ENCODE data around the gene NCAPG. TPM values are rescaled to one million over a fixed set of nuclear protein-coding genes. Genes with fewer than 3 reads are reported as not detected.

NCAPG gene
- 100 to 1,000 TPM in 1 of 2 experiments, 10 to 100 TPM in 1; 93.8 to 102 TPM for total RNA-seq

- Mint-ChIP-seq H3K9me3 (no peaks in the 10 kb centered on the region), H3K27ac (peak within 1 kb of the TSS; percentile 98), H3K4me3 (peak within 1 kb of the TSS; percentile 92), H3K4me1 (peaks cover 49% of the 10 kb centered on the region), H3K36me3 (ENCODE audit: low read depth) (peaks cover 58% of the 10 kb centered on the region), H3K27me3 (no peaks in the 10 kb centered on the region)
- ChIA-PET POLR2A (interaction anchor here (0.6 to 2.2 kb wide), 4 partner anchors 29 to 234 kb away, joined by 3 to 9 read pairs (median 4); partner anchors contain the start of genes LAP3 and MED28), CTCF (interaction anchor here (0.6 to 1.6 kb wide), 7 partner anchors 11 to 272 kb away, joined by 3 to 6 read pairs (median 4); partner anchors contain the start of gene LAP3)
- peak; percentile 99 for DNase-seq
Measured at GRCh38 chr4:17810260-17811077, at the start of gene NCAPG, which contains the start of gene DCAF16. TSS of gene NCAPG (plus strand) at chr4:17810979. CDS start at chr4:17811078, 99 bp downstream. TSS of gene DCAF16 (minus strand) at chr4:17810757. CDS start at chr4:17804141, 6,616 bp downstream.

- no peak overlapping the region for H3K27ac Mint-ChIP-seq
- POLR2A ChIA-PET = no interaction called here
- H3K9me3 Mint-ChIP-seq = peaks cover 3% of the 10 kb centered on the region
- peaks cover 8% of the 10 kb centered on the region for H3K4me1 Mint-ChIP-seq
- CTCF ChIA-PET = no interaction called here
- peaks cover 13% of the 10 kb centered on the region for H3K27me3 Mint-ChIP-seq
- H3K36me3 Mint-ChIP-seq (ENCODE audit: low read depth) = peaks cover 1% of the 10 kb centered on the region
- no peak for DNase-seq
- no peak overlapping the region for H3K4me3 Mint-ChIP-seq
Measured at GRCh38 chr4:17761062-17761461, 49.7 kb upstream of the NCAPG start.

GRCh38 chr4:17762726-17763125, 48.1 kb upstream of the NCAPG start:
- Mint-ChIP-seq H3K27ac (no peak overlapping the region), H3K9me3 (peaks cover 4% of the 10 kb centered on the region), H3K27me3 (peaks cover 9% of the 10 kb centered on the region), H3K4me1 (peaks cover 8% of the 10 kb centered on the region), H3K36me3 (ENCODE audit: low read depth) (peaks cover 1% of the 10 kb centered on the region), H3K4me3 (no peak overlapping the region)
- ChIA-PET POLR2A (no interaction called here), CTCF (interaction anchor here (0.5 kb wide), 1 partner anchor 40 kb away, joined by 3 read pairs; no protein-coding TSS in a partner anchor)
- no peak for DNase-seq

GRCh38 chr4:17763416-17763815, 47.4 kb upstream of the NCAPG start:
- Mint-ChIP-seq H3K4me3 (no peak overlapping the region), H3K9me3 (peaks cover 4% of the 10 kb centered on the region), H3K27ac (no peak overlapping the region), H3K27me3 (peaks cover 3% of the 10 kb centered on the region), H3K4me1 (peaks cover 8% of the 10 kb centered on the region), H3K36me3 (ENCODE audit: low read depth) (peaks cover 1% of the 10 kb centered on the region)
- no peak for DNase-seq
- POLR2A ChIA-PET = no interaction called here
- CTCF ChIA-PET = no interaction called here

GRCh38 chr4:17763931-17764330, 46.8 kb upstream of the NCAPG start:
- Mint-ChIP-seq H3K36me3 (ENCODE audit: low read depth) (peaks cover 1% of the 10 kb centered on the region), H3K4me3 (no peak overlapping the region), H3K27me3 (no peaks in the 10 kb centered on the region), H3K27ac (no peak overlapping the region), H3K4me1 (peaks cover 8% of the 10 kb centered on the region), H3K9me3 (peaks cover 4% of the 10 kb centered on the region)
- CTCF ChIA-PET = no interaction called here
- POLR2A ChIA-PET = no interaction called here
- DNase-seq = no peak

GRCh38 chr4:17765514-17766286, 45.1 kb upstream of the NCAPG start:
- H3K27me3 Mint-ChIP-seq = no peaks in the 10 kb centered on the region
- H3K4me3 Mint-ChIP-seq = no peak overlapping the region
- CTCF ChIA-PET = interaction anchor here (1.2 kb wide), 1 partner anchor 17 kb away, joined by 5 read pairs; no protein-coding TSS in a partner anchor
- no peak overlapping the region for H3K27ac Mint-ChIP-seq
- POLR2A ChIA-PET = no interaction called here
- H3K4me1 Mint-ChIP-seq = peaks cover 8% of the 10 kb centered on the region
- H3K9me3 Mint-ChIP-seq = peaks cover 4% of the 10 kb centered on the region
- DNase-seq = no peak
- H3K36me3 Mint-ChIP-seq (ENCODE audit: low read depth) = peaks cover 1% of the 10 kb centered on the region

GRCh38 chr4:17766826-17767458, 43.8 kb upstream of the NCAPG start:
- Mint-ChIP-seq H3K27ac (no peak overlapping the region), H3K36me3 (ENCODE audit: low read depth) (peaks cover 1% of the 10 kb centered on the region), H3K27me3 (no peaks in the 10 kb centered on the region), H3K4me1 (peaks cover 8% of the 10 kb centered on the region), H3K4me3 (no peak overlapping the region), H3K9me3 (peaks cover 4% of the 10 kb centered on the region)
- CTCF ChIA-PET = no interaction called here
- POLR2A ChIA-PET = no interaction called here
- no peak for DNase-seq

GRCh38 chr4:17769406-17770174, 41.2 kb upstream of the NCAPG start:
- no peak for DNase-seq
- Mint-ChIP-seq H3K27me3 (no peaks in the 10 kb centered on the region), H3K9me3 (peaks cover 4% of the 10 kb centered on the region), H3K27ac (no peak overlapping the region), H3K36me3 (ENCODE audit: low read depth) (peaks cover 1% of the 10 kb centered on the region), H3K4me1 (peaks cover 8% of the 10 kb centered on the region), H3K4me3 (no peak overlapping the region)
- ChIA-PET CTCF (no interaction called here), POLR2A (no interaction called here)

- ChIA-PET CTCF (no interaction called here), POLR2A (no interaction called here)
- Mint-ChIP-seq H3K27ac (no peak overlapping the region), H3K36me3 (ENCODE audit: low read depth) (peaks cover under 1% of the 10 kb centered on the region), H3K27me3 (no peaks in the 10 kb centered on the region), H3K4me1 (peaks cover 2% of the 10 kb centered on the region), H3K9me3 (peaks cover 3% of the 10 kb centered on the region), H3K4me3 (no peak overlapping the region)
- no peak for DNase-seq
Measured at GRCh38 chr4:17770845-17771244, 39.9 kb upstream of the NCAPG start.

GRCh38 chr4:17771284-17771908, 39.4 kb upstream of the NCAPG start:
- Mint-ChIP-seq H3K9me3 (no peaks in the 10 kb centered on the region), H3K27ac (no peak overlapping the region), H3K27me3 (no peaks in the 10 kb centered on the region), H3K4me3 (no peak overlapping the region), H3K36me3 (ENCODE audit: low read depth) (no peaks in the 10 kb centered on the region), H3K4me1 (no peaks in the 10 kb centered on the region)
- POLR2A ChIA-PET = no interaction called here
- DNase-seq = no peak
- CTCF ChIA-PET = no interaction called here

- POLR2A ChIA-PET = no interaction called here
- no peak for DNase-seq
- H3K9me3 Mint-ChIP-seq = no peaks in the 10 kb centered on the region
- peaks cover 7% of the 10 kb centered on the region for H3K27me3 Mint-ChIP-seq
- no peak overlapping the region for H3K27ac Mint-ChIP-seq
- no peaks in the 10 kb centered on the region for H3K4me1 Mint-ChIP-seq
- CTCF ChIA-PET = interaction anchor here (0.6 kb wide), 1 partner anchor 25 kb away, joined by 3 read pairs; no protein-coding TSS in a partner anchor
- H3K36me3 Mint-ChIP-seq (ENCODE audit: low read depth) = no peaks in the 10 kb centered on the region
- H3K4me3 Mint-ChIP-seq = no peak overlapping the region
Measured at GRCh38 chr4:17773135-17773698, 37.6 kb upstream of the NCAPG start.

GRCh38 chr4:17778431-17778830, 32.3 kb upstream of the NCAPG start:
- CTCF ChIA-PET = interaction anchor here (1.0 kb wide), 1 partner anchor 12 kb away, joined by 3 read pairs; no protein-coding TSS in a partner anchor
- Mint-ChIP-seq H3K4me1 (peaks cover 7% of the 10 kb centered on the region), H3K4me3 (no peak overlapping the region), H3K9me3 (no peaks in the 10 kb centered on the region), H3K27ac (no peak overlapping the region), H3K27me3 (peaks cover 50% of the 10 kb centered on the region), H3K36me3 (ENCODE audit: low read depth) (peaks cover 4% of the 10 kb centered on the region)
- POLR2A ChIA-PET = no interaction called here
- no peak for DNase-seq

Measured in activated CD4-positive, alpha-beta T cell treated with anti-CD3 and anti-CD28 coated beads, Interleukin-2, amount 10 ng/mL, durations not matched to agents 7 days and 5 days (primary cell).